ENCODE results near the gene TMEM198.

- peak in 1 of 2 donors; percentile 89 for TF ChIP-seq CTCF (IDR thresholded peaks at IDR 0.05)
- no peak for TF ChIP-seq POLR2AphosphoS5 (IDR thresholded peaks at IDR 0.05)
- TF ChIP-seq EP300 (IDR thresholded peaks at IDR 0.05) = no peak
- no peak for TF ChIP-seq POLR2A (IDR thresholded peaks at IDR 0.05)
Measured at GRCh38 chr2:219560037-219560892, 16.4 kb downstream of the TMEM198 start.
